BLaER1 treated with 17β-estradiol and CSF1 and Interleukin-3, amounts not matched to agents 10 nM and 100 nM (cell line): Measurements from ENCODE around the gene ADCY9.
A peak's percentile ranks its signal among the peaks of the same experiment; 100 is the strongest.
"Not testable (repeated sequence)": the region's sequence is repeated elsewhere in the genome, so short reads cannot be mapped to it uniquely, and the experiment has no call there.

Experiments used
- H3K27ac ChIP-seq, 11 experiments: shearing (Covaris generic); formaldehyde crosslinking; 2 replicates each; pipeline ENCODE4 v1.8.1; 2022
- H3K27me3 ChIP-seq, 11 experiments: shearing (Covaris generic); formaldehyde crosslinking; 2 replicates each; pipeline ENCODE4 v1.8.1; 2022
- H3K36me3 ChIP-seq, 11 experiments: shearing (Covaris generic); formaldehyde crosslinking; 2 replicates each; pipeline ENCODE4 v1.8.1; 2022
- H3K4me1 ChIP-seq, 10 experiments: shearing (Covaris generic); formaldehyde crosslinking; 2 replicates each; pipeline ENCODE4 v1.8.1; 2022
- H3K4me2 ChIP-seq, 11 experiments: shearing (Covaris generic); formaldehyde crosslinking; 2 replicates each; pipeline ENCODE4 v1.8.1; 2022
- H3K4me3 ChIP-seq, 10 experiments: shearing (Covaris generic); formaldehyde crosslinking; 2 replicates each; pipeline ENCODE4 v1.8.1; 2022
- H3K9ac ChIP-seq, 11 experiments: shearing (Covaris generic); formaldehyde crosslinking; 2 replicates each; pipeline ENCODE4 v1.8.1; 2022
- H3K9me3 ChIP-seq, 11 experiments: shearing (Covaris generic); formaldehyde crosslinking; replicated peaks in 1 of 11; 2 replicates each; pipeline ENCODE4 v1.8.1; 2022
- H4K20me1 ChIP-seq, 11 experiments: shearing (Covaris generic); formaldehyde crosslinking; 2 replicates each; pipeline ENCODE4 v1.8.1; 2022
- Cebpa-rat ChIP-seq, 11 experiments: shearing (Covaris generic); IDR thresholded peaks; 2 replicates each; pipeline ENCODE4 v1.8.1; 2022

The ADCY9 gene

GRCh38 chr16:3951861-3952736, 164.1 kb downstream of the ADCY9 start:
- Histone ChIP-seq H3K9me3 (no peaks in the 10 kb centered on the region; a peak in 1 of 22 replicates), H4K20me1 (0 out of 22 replicates have a peak, but pooled peaks cover 0 to 4% (median 0%) of the 10 kb centered on the region in 11 experiments), H3K4me3 (0 out of 20 replicates have a peak overlapping the region, but pooled peaks of 1 of the 10 experiments have one; percentile 24), H3K27ac (peak overlapping the region in 1 of 11 experiments; percentile 36; a peak in 1 of 22 replicates), H3K4me2 (peak overlapping the region; percentile 5 to 79 (median 70); a peak in 20 of 22 replicates), H3K4me1 (peaks cover 33 to 72% (median 70%) of the 10 kb centered on the region in 10 experiments), H3K9ac (no peak overlapping the region; a peak in 1 of 22 replicates), H3K36me3 (no peaks in the 10 kb centered on the region), H3K27me3 (no peaks in the 10 kb centered on the region)
- no peak for TF ChIP-seq Cebpa-rat (IDR thresholded peaks at IDR 0.05)

- not testable (repeated sequence) for H3K9me3 ChIP-seq, H3K27ac ChIP-seq, H3K36me3 ChIP-seq, H3K9ac ChIP-seq, H3K4me3 ChIP-seq, H4K20me1 ChIP-seq, H3K27me3 ChIP-seq
- Histone ChIP-seq H3K4me2 (peak overlapping the region in 8 of 11 experiments; percentile 63 to 79 (median 73); a peak in 16 of 22 replicates), H3K4me1 (peaks cover 33 to 67% (median 64%) of the 10 kb centered on the region in 10 experiments)
These were observed 164.9 kb downstream of the ADCY9 start for GRCh38 chr16:3951380-3951779.

DNA sequence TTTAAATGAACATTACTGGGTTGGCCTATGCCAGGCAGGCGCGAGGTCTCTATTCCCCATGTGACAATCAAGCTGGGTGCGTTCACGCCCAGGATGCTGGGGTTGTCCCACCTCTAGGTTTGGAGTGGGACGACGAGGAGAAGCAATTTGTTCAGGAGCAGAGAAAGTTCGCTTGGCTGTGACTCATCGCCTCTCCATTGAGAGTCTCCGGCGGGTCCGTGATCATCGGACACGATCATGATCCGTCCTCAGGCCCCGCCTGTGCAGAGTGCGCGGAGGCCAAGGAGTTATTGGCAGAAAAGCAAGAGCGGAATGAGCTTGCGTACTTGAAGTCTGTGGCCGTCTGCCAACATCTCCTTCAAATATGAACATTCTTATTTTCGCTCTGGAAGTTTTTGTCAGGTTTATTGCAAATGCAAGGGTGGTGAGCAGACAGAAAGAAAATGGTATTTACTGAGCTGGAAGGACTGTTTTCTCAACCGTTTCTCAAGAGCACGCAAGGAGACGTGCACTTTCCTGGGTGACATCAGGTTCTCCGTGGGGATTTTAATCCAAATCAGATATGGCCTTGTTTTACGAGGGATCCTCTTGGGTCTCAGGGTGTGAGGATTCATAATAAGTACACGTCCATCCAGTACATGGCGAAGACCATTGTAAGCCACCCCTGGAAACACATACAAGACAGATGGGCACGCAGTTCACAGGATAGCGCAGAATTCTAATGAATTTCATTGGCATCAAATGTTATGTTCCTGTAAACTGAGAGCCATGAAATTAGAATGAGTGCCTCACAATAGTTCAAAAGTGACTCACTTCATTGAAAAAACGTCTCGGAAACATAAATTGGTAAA, 165.7 kb downstream of the ADCY9 start:
- H3K27me3 ChIP-seq: no peaks in the 10 kb centered on the region
- H3K9ac ChIP-seq: no peak overlapping the region
- peaks cover 33 to 71% (median 64%) of the 10 kb centered on the region in 10 experiments for H3K4me1 ChIP-seq
- no peak for TF ChIP-seq Cebpa-rat (IDR thresholded peaks at IDR 0.05)
- H3K4me3 ChIP-seq: no peak overlapping the region
- peak overlapping the region in 10 of 11 experiments; percentile 26 to 79 (median 71); a peak in 18 of 22 replicates for H3K4me2 ChIP-seq
- H4K20me1 ChIP-seq: 0 out of 22 replicates have a peak, but pooled peaks cover 0 to 4% (median 0%) of the 10 kb centered on the region in 11 experiments
- 0 out of 22 replicates have a peak overlapping the region, but pooled peaks of 1 of the 11 experiments have one; percentile 24 for H3K27ac ChIP-seq
- H3K36me3 ChIP-seq: no peaks in the 10 kb centered on the region
- no peaks in the 10 kb centered on the region; a peak in 1 of 22 replicates for H3K9me3 ChIP-seq

GRCh38 chr16:3949946-3950342, 166.3 kb downstream of the ADCY9 start:
- no peaks in the 10 kb centered on the region; a peak in 1 of 22 replicates for H3K9me3 ChIP-seq
- no peaks in the 10 kb centered on the region for H3K36me3 ChIP-seq
- H3K4me1 ChIP-seq: peaks cover 32 to 69% (median 61%) of the 10 kb centered on the region in 10 experiments
- TF ChIP-seq Cebpa-rat (IDR thresholded peaks at IDR 0.05): no peak
- H3K4me2 ChIP-seq: peak overlapping the region; percentile 26 to 79 (median 63)
- H3K27me3 ChIP-seq: no peaks in the 10 kb centered on the region
- peak overlapping the region in 1 of 11 experiments; percentile 24; a peak in 1 of 22 replicates for H3K27ac ChIP-seq
- H3K9ac ChIP-seq: no peak overlapping the region
- 0 out of 22 replicates have a peak, but pooled peaks cover 0 to 4% (median 0%) of the 10 kb centered on the region in 11 experiments for H4K20me1 ChIP-seq
- no peak overlapping the region for H3K4me3 ChIP-seq

GRCh38 chr16:3949287-3949686, 167.0 kb downstream of the ADCY9 start:
- Histone ChIP-seq H3K27me3 (no peaks in the 10 kb centered on the region), H3K9ac (peak overlapping the region in 1 of 11 experiments; percentile 31; a peak in 2 of 22 replicates), H3K4me1 (peaks cover 26 to 63% (median 54%) of the 10 kb centered on the region in 10 experiments), H3K4me3 (no peak overlapping the region), H3K4me2 (peak overlapping the region; percentile 44 to 79 (median 63)), H3K27ac (peak overlapping the region in 3 of 11 experiments; percentile 5 to 44 (median 14); a peak in 3 of 22 replicates), H3K36me3 (no peaks in the 10 kb centered on the region), H4K20me1 (0 out of 22 replicates have a peak, but pooled peaks cover 0 to 4% (median 0%) of the 10 kb centered on the region in 11 experiments), H3K9me3 (no peaks in the 10 kb centered on the region; a peak in 1 of 22 replicates)
- no peak for TF ChIP-seq Cebpa-rat (IDR thresholded peaks at IDR 0.05)

GRCh38 chr16:3948378-3948995, 167.8 kb downstream of the ADCY9 start:
- Histone ChIP-seq H3K27ac (no peak overlapping the region), H3K4me2 (peak overlapping the region in 6 of 11 experiments; percentile 49 to 79 (median 63); a peak in 6 of 22 replicates), H3K27me3 (no peaks in the 10 kb centered on the region), H3K36me3 (no peaks in the 10 kb centered on the region), H4K20me1 (no peaks in the 10 kb centered on the region), H3K4me3 (no peak overlapping the region), H3K9ac (no peak overlapping the region), H3K4me1 (peaks cover 20 to 55% (median 46%) of the 10 kb centered on the region in 10 experiments), H3K9me3 (peaks cover 0 to 7% (median 3%) of the 10 kb centered on the region in 11 experiments; a peak in 17 of 22 replicates)
- TF ChIP-seq Cebpa-rat (IDR thresholded peaks at IDR 0.05): no peak

- H3K4me3 ChIP-seq: no peak overlapping the region
- peaks cover 12 to 37% (median 28%) of the 10 kb centered on the region in 10 experiments for H3K4me1 ChIP-seq
- H3K27ac ChIP-seq: no peak overlapping the region
- H3K4me2 ChIP-seq: no peak overlapping the region
- no peaks in the 10 kb centered on the region for H4K20me1 ChIP-seq
- H3K9me3 ChIP-seq: peaks cover 0 to 19% (median 13%) of the 10 kb centered on the region in 11 experiments; a peak in 18 of 22 replicates
- no peak for TF ChIP-seq Cebpa-rat (IDR thresholded peaks at IDR 0.05)
- no peaks in the 10 kb centered on the region for H3K36me3 ChIP-seq
- no peaks in the 10 kb centered on the region for H3K27me3 ChIP-seq
- no peak overlapping the region for H3K9ac ChIP-seq
These were observed 169.6 kb downstream of the ADCY9 start for GRCh38 chr16:3946604-3947180.
